Karpas-422 (cell line): Measurements from ENCODE around the gene LHX4. TPM values are rescaled to one million over a fixed set of nuclear protein-coding genes. Genes with fewer than 3 reads are reported as not detected.

Source experiments
- DNase-seq: peaks from one replicate; pipeline ENCODE4 v3.0.0-alpha.2; 2015
- H2AFZ ChIP-seq: fragments of 200-600 bp; sonication (generic); 2 replicates; pipeline ENCODE4 v1.6.1; 2014; ENCODE audit warnings: antibody characterized with exemption, low read length, mixed read lengths
- H3K27ac ChIP-seq: fragments of 200-600 bp; sonication (generic); 2 replicates; pipeline ENCODE4 v1.5.1; 2014; ENCODE audit warnings: mild to moderate bottlenecking, low read length, moderate library complexity
- H3K27me3 ChIP-seq: fragments of 200-600 bp; sonication (generic); 2 replicates; pipeline ENCODE4 v1.6.1; 2014; ENCODE audit warnings: low read length, mixed read lengths
- H3K36me3 ChIP-seq: fragments of 200-600 bp; sonication (generic); 2 replicates; pipeline ENCODE4 v1.6.1; 2014; ENCODE audit warnings: low read length, mixed read lengths; ENCODE audit not compliant: insufficient read depth
- H3K4me1 ChIP-seq: fragments of 200-600 bp; sonication (generic); 2 replicates; pipeline ENCODE4 v1.6.1; 2014; ENCODE audit warnings: mild to moderate bottlenecking, low read length, mixed read lengths
- H3K4me2 ChIP-seq: fragments of 200-600 bp; sonication (generic); 2 replicates; pipeline ENCODE4 v1.6.1; 2014; ENCODE audit warnings: low read length, low read depth, mild to moderate bottlenecking; ENCODE audit not compliant: poor library complexity, severe bottlenecking
- H3K4me3 ChIP-seq: fragments of 200-600 bp; sonication (generic); 2 replicates; pipeline ENCODE4 v1.5.1; 2014; ENCODE audit warnings: mild to moderate bottlenecking, antibody characterized with exemption, low read length, mixed read lengths
- H3K79me2 ChIP-seq: fragments of 200-600 bp; sonication (generic); 2 replicates; pipeline ENCODE4 v1.6.1; 2014; ENCODE audit warnings: mild to moderate bottlenecking, low read length, mixed read lengths
- H3K9ac ChIP-seq: fragments of 200-600 bp; sonication (generic); 2 replicates; pipeline ENCODE4 v1.6.0; 2014; ENCODE audit warnings: low read length
- H3K9me2 ChIP-seq: fragments of 200-600 bp; sonication (generic), shearing (Covaris generic); replicated peaks from 2 replicates; pipeline ENCODE4 v1.6.0; 2014; ENCODE audit warnings: mild to moderate bottlenecking, low read length, moderate library complexity; ENCODE audit not compliant: insufficient read depth
- H3K9me3 ChIP-seq: fragments of 300-700, 200-600 bp; sonication (generic); 2 replicates; pipeline ENCODE4 v1.6.1; 2014; ENCODE audit warnings: low read length, mixed read lengths
- H4K20me1 ChIP-seq: fragments of 200-600 bp; sonication (generic); 2 replicates; pipeline ENCODE4 v1.6.1; 2014; ENCODE audit warnings: mild to moderate bottlenecking, antibody characterized with exemption, low read length, low read depth; ENCODE audit not compliant: insufficient read depth
- total RNA-seq: library from RNA; depleted of rRNA; stranded (reverse); fragments of >200 nt; shearing (Covaris generic); gene quantifications from 2 replicates; pipeline ENCODE4 v1.2.3, GENCODE V29; 2014; ENCODE audit warnings: low replicate concordance

LHX4 gene
- total RNA-seq, 1 experiment from 2014 or later = not detected

DNA sequence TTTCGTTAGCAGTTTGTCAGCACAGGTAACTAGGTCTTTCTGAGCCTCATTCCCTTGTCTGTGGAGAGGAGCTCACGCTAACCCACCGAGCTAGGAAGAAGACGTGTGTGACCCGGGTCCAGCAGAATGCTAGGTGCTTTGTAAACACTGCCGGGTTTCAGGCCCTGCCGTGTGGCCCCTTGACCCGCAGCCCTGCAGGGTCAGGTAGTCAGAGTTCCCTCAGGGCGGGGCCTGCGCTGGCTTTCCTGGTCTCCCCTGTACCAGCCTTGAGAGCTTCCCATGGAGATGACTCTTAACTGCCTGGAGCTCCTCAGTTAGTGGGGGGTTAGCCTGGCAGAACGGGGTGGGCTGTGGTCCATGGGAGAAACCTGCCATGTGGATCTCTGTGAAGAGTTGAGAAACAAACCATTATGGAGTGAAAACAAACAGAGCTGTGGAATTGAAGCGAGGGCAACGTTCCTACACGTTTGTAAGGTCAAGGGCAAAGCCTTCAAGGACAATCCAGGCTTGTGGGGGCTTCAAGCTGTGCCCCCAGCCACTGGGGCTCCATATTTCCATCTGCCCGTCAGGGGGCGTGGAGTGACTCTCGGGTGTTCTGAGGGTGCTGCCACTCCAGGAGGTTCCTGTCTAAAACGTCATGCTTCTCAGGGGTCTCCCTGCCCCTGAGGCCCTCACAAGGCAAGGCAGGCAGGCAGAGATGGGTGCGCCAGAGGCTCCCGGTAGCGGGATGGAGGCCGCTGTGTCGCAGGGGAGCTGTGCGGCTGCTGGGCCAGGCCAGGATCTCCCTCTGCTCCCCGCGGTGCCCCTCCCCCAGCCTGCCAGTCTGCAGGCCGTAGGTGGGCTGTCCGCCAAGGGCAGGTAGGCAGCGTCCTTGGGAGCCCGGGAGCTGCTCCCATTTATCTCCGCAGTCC, 23.8 kb downstream of the LHX4 start:
- no peaks in the 10 kb centered on the region for H3K9me3 ChIP-seq
- H3K36me3 ChIP-seq = no peaks in the 10 kb centered on the region
- H3K27me3 ChIP-seq = no peaks in the 10 kb centered on the region
- H3K4me1 ChIP-seq = peaks cover 9% of the 10 kb centered on the region
- no peak overlapping the region for H2AFZ ChIP-seq
- no peaks in the 10 kb centered on the region for H3K9me2 ChIP-seq
- DNase-seq = no peak
- no peak overlapping the region for H3K4me2 ChIP-seq
- no peaks in the 10 kb centered on the region for H3K79me2 ChIP-seq
- H3K9ac ChIP-seq = no peak overlapping the region
- no peak overlapping the region for H3K4me3 ChIP-seq
- H4K20me1 ChIP-seq = no peaks in the 10 kb centered on the region
- no peak overlapping the region for H3K27ac ChIP-seq

DNA sequence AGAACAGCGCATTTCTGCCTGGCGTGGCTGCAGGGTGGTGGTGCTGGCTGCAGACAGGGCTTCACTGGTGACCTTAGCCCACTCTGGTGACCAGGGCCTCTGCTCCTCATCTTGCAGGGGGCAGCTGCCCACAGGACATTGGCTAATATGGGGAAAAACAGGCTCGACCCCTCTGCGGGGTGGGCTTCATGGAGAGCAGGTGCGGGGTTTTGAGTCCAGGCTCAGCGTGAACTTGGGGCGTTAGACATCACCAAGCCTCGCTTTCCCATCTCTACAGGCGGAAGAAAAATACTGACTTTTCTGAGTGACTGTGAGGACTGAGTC, 24.4 kb downstream of the LHX4 start:
- no peak for DNase-seq
- H3K9ac ChIP-seq = no peak overlapping the region
- no peaks in the 10 kb centered on the region for H3K27me3 ChIP-seq
- no peak overlapping the region for H3K4me3 ChIP-seq
- no peak overlapping the region for H3K4me2 ChIP-seq
- H3K4me1 ChIP-seq = peaks cover 9% of the 10 kb centered on the region
- no peaks in the 10 kb centered on the region for H3K79me2 ChIP-seq
- H3K36me3 ChIP-seq = no peaks in the 10 kb centered on the region
- H3K27ac ChIP-seq = no peak overlapping the region
- H3K9me3 ChIP-seq = no peaks in the 10 kb centered on the region
- no peaks in the 10 kb centered on the region for H3K9me2 ChIP-seq
- no peaks in the 10 kb centered on the region for H4K20me1 ChIP-seq
- no peak overlapping the region for H2AFZ ChIP-seq

DNA sequence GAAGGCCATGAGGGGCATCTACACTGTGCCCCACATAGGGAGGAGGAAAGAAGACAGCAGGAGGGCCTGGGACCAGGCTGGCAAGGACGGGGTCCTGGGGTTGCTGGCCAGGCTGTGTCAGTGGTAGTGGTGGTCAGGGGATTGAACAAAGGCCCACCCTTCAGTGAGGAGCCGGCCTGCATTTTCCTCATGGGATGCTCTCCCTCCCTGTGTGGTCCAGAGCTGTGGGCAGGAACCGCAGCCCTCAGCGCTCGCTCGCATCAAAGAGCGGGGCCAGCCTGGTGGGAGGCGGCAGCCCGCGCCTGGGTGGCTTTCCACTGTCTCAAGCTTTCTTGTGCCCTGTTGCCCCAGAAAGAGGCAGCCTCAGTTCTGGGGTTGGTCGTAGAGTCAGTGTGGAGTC, 24.8 kb downstream of the LHX4 start:
- Histone ChIP-seq H3K27me3 (no peaks in the 10 kb centered on the region), H3K4me3 (no peak overlapping the region), H3K27ac (no peak overlapping the region), H4K20me1 (no peaks in the 10 kb centered on the region), H3K9me2 (no peaks in the 10 kb centered on the region), H3K36me3 (no peaks in the 10 kb centered on the region), H3K4me2 (no peak overlapping the region), H3K9ac (no peak overlapping the region), H2AFZ (no peak overlapping the region), H3K79me2 (no peaks in the 10 kb centered on the region), H3K9me3 (no peaks in the 10 kb centered on the region), H3K4me1 (peaks cover 9% of the 10 kb centered on the region)
- no peak for DNase-seq

DNA sequence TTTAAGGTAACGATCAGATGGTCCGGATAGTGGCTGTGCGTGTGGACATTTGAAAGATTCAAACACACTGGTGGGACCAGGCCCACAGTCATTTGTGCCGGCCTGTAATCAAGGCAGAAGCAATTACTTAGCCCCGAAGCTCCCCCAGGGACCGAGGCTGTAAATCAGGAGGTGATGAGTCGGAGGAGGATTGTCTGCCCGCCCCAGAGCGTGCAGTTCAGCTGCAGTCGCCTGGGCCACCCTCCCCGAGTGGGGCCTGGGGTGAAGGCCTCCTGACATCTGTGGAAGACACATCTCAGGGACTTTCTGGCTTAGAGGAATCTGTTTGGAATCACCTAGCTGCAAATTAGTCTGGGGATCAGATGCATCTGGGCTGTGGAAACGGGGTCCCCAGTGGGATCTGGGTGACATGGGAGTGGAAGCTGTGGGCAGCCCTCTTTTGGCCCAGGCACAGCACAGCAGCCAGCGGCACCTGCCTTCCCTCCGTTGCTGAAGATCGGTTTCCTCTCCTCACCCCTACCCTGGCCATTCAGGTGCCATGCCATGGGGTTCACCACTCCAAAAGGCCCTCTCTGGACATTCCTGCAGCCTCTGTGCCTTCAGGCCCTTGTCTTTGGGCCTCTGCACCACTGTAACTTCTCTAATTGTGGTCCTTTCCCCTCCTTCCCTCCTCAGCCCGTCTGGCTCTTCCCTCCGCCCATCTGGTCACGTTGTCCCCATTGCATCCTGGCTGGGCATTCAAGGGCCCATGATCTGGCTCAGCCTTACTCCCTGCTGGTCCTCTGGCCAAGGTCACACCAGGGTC, 25.7 kb downstream of the LHX4 start:
- peak; percentile 52 for DNase-seq
- H3K4me3 ChIP-seq = no peak overlapping the region
- H3K9ac ChIP-seq = no peak overlapping the region
- H2AFZ ChIP-seq = no peak overlapping the region
- no peak overlapping the region for H3K27ac ChIP-seq
- H3K27me3 ChIP-seq = no peaks in the 10 kb centered on the region
- no peaks in the 10 kb centered on the region for H3K36me3 ChIP-seq
- no peaks in the 10 kb centered on the region for H3K79me2 ChIP-seq
- H3K9me3 ChIP-seq = no peaks in the 10 kb centered on the region
- H3K9me2 ChIP-seq = no peaks in the 10 kb centered on the region
- H3K4me1 ChIP-seq = peaks cover 9% of the 10 kb centered on the region
- H4K20me1 ChIP-seq = no peaks in the 10 kb centered on the region
- H3K4me2 ChIP-seq = no peak overlapping the region

- Histone ChIP-seq H3K4me1 (peaks cover 9% of the 10 kb centered on the region), H3K9ac (no peak overlapping the region), H2AFZ (no peak overlapping the region), H3K27me3 (no peaks in the 10 kb centered on the region), H3K36me3 (no peaks in the 10 kb centered on the region), H3K4me2 (no peak overlapping the region), H3K9me2 (no peaks in the 10 kb centered on the region), H3K27ac (no peak overlapping the region), H3K4me3 (no peak overlapping the region), H4K20me1 (no peaks in the 10 kb centered on the region), H3K9me3 (no peaks in the 10 kb centered on the region), H3K79me2 (no peaks in the 10 kb centered on the region)
- DNase-seq = no peak
Observed at GRCh38 chr1:180256341-180257027, 26.4 kb downstream of the LHX4 start.

DNA sequence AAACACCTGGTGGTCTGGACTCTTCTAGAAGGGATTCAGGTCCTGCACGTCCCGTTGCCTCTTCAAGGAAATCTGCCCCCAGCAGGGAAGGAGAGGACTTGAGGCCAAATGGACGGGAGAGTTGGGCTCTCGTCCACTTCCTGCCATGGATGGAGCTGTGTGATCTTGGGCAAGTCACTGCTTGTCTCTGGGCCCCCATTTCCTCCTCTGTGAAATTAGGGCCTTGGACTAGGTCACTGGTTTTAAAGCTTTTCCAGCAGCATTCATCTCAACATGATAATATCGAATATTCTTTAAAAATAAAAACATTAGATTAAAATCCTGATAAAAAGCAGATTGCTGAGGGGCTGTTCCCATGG, 26.9 kb downstream of the LHX4 start:
- Histone ChIP-seq H3K9me2 (no peaks in the 10 kb centered on the region), H3K27me3 (no peaks in the 10 kb centered on the region), H3K79me2 (no peaks in the 10 kb centered on the region), H3K4me1 (peaks cover 9% of the 10 kb centered on the region), H3K27ac (no peak overlapping the region), H3K9ac (no peak overlapping the region), H3K4me2 (no peak overlapping the region), H3K36me3 (no peaks in the 10 kb centered on the region), H3K4me3 (no peak overlapping the region), H3K9me3 (no peaks in the 10 kb centered on the region), H2AFZ (no peak overlapping the region), H4K20me1 (no peaks in the 10 kb centered on the region)
- DNase-seq = no peak

- no peaks in the 10 kb centered on the region for H3K9me3 ChIP-seq
- no peaks in the 10 kb centered on the region for H3K79me2 ChIP-seq
- no peaks in the 10 kb centered on the region; the same call in 1 of the 2 replicates for H4K20me1 ChIP-seq
- no peak for DNase-seq
- H3K9ac ChIP-seq = no peak overlapping the region
- H3K36me3 ChIP-seq = no peaks in the 10 kb centered on the region
- peaks cover 9% of the 10 kb centered on the region for H3K4me1 ChIP-seq
- no peaks in the 10 kb centered on the region for H3K27me3 ChIP-seq
- no peak overlapping the region for H3K27ac ChIP-seq
- no peaks in the 10 kb centered on the region for H3K9me2 ChIP-seq
- H2AFZ ChIP-seq = no peak overlapping the region
- no peak overlapping the region for H3K4me2 ChIP-seq
- H3K4me3 ChIP-seq = no peak overlapping the region
Observed at GRCh38 chr1:180257486-180257885, 27.4 kb downstream of the LHX4 start.

GRCh38 chr1:180258290-180258689, 28.2 kb downstream of the LHX4 start:
- no peak overlapping the region for H3K9ac ChIP-seq
- no peak overlapping the region for H3K27ac ChIP-seq
- no peaks in the 10 kb centered on the region for H3K36me3 ChIP-seq
- H3K4me1 ChIP-seq = peaks cover 9% of the 10 kb centered on the region
- no peak overlapping the region for H3K4me2 ChIP-seq
- H3K79me2 ChIP-seq = no peaks in the 10 kb centered on the region
- no peaks in the 10 kb centered on the region for H3K9me2 ChIP-seq
- no peaks in the 10 kb centered on the region for H3K9me3 ChIP-seq
- no peak for DNase-seq
- no peak overlapping the region for H3K4me3 ChIP-seq
- no peaks in the 10 kb centered on the region; the same call in 1 of the 2 replicates for H4K20me1 ChIP-seq
- no peaks in the 10 kb centered on the region for H3K27me3 ChIP-seq
- no peak overlapping the region for H2AFZ ChIP-seq
